ENCODE results near the gene CROCC2.

GRCh38 chr2:240888130-240888889, 17.8 kb upstream of the CROCC2 start:
- TF ChIP-seq, protein P1, sequence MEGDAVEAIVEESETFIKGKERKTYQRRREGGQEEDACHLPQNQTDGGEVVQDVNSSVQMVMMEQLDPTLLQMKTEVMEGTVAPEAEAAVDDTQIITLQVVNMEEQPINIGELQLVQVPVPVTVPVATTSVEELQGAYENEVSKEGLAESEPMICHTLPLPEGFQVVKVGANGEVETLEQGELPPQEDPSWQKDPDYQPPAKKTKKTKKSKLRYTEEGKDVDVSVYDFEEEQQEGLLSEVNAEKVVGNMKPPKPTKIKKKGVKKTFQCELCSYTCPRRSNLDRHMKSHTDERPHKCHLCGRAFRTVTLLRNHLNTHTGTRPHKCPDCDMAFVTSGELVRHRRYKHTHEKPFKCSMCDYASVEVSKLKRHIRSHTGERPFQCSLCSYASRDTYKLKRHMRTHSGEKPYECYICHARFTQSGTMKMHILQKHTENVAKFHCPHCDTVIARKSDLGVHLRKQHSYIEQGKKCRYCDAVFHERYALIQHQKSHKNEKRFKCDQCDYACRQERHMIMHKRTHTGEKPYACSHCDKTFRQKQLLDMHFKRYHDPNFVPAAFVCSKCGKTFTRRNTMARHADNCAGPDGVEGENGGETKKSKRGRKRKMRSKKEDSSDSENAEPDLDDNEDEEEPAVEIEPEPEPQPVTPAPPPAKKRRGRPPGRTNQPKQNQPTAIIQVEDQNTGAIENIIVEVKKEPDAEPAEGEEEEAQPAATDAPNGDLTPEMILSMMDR (conservative IDR thresholded peaks at IDR 0.05), result no peak
- TF ChIP-seq ZFX (IDR thresholded peaks at IDR 0.05), result no peak
